CD4-positive, alpha-beta T cell treated with Interleukin-4 for 4 hours (primary cell): ENCODE results near the gene DOCK11.
A peak's percentile ranks its signal among the peaks of the same experiment; 100 is the strongest.

ENCODE experiments used
- DNase-seq: peaks from one replicate; pipeline ENCODE4 v3.0.0-alpha.2; 2020

The DOCK11 gene

GRCh38 chrX:118502161-118502789, 6.7 kb downstream of the DOCK11 start:
- DNase-seq = no peak

GRCh38 chrX:118503260-118504041, 7.8 kb downstream of the DOCK11 start:
- no peak for DNase-seq

DNA sequence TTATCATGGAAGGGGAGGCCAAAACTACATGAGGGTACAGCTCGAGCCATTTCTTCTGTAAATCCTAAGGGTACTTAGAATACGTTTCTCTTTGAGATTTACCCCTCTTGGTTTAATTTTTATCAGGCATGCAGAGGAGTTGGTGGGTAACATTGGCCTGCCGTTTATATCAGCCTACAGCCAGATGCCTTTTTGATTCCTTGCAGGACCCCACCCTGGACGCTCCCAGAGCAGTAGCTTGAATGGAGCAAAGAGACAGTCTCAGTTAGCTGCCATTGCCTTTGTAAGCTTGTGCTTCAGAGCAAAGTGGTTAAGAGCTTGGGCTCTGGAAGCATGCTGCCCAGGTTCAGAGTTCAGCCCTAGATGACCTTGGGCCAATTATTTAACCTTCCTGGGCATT, 9.0 kb downstream of the DOCK11 start:
- no peak for DNase-seq

DNA sequence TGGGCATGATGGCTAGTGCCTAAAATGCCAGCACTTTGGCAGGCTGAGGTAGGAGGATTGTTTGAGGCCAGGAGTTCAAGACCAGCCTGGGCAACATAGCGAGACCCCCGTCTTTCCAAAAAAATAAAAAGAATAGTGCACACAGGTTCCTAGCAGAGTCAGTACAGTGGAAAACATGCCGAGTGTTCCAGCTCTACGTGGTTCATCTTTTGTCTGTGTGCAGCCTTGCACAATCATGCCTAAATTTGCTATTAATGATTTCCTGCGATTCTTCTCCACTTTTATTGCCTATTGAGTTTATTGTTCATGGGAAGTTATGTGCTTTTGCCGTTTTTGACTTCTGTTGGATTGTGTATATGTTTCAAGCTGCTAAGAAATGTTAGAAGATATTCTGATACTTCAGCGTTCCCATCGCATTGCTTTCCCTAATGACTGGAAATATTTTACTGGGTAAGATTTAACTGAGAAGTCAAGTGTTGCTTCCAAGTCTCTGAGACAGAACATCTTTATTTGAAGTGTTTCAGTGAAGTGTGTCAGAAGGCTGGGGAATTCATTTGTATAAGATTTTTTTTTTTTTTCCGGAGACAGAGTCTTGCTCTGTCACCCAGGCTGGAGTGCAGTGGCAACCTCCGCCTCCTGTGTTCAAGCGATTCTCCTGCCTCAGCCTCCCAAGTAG, 11.3 kb downstream of the DOCK11 start:
- no peak for DNase-seq

DNA sequence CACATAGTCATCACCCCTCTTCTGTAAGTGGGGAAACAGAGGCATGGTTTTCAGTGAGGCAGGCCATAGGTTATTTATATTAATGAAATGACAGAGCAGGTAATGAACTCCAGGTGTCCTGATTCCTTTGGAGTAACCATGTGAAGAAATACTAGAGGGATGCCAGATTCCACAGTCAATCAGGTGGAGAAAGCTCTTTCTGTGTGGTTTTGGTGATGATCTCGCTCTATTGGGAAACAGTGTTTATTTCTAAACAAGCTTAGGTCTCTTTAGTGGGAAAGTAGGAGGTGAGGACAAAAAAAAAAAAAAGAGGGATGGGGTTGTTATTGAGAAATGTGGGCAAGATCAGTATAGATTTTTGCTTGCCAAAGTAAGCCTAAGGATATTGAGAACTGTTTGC, 12.2 kb downstream of the DOCK11 start:
- no peak for DNase-seq

- DNase-seq = no peak
Measured at GRCh38 chrX:118508221-118508620, 12.6 kb downstream of the DOCK11 start.

GRCh38 chrX:118508635-118509034, 13.0 kb downstream of the DOCK11 start:
- DNase-seq = no peak

GRCh38 chrX:118510111-118510510, 14.5 kb downstream of the DOCK11 start:
- no peak for DNase-seq

GRCh38 chrX:118513120-118513898, 17.7 kb downstream of the DOCK11 start:
- no peak for DNase-seq

GRCh38 chrX:118519411-118520215, 24.0 kb downstream of the DOCK11 start:
- DNase-seq = no peak

GRCh38 chrX:118520216-118521206, 24.9 kb downstream of the DOCK11 start:
- DNase-seq = no peak

DNA sequence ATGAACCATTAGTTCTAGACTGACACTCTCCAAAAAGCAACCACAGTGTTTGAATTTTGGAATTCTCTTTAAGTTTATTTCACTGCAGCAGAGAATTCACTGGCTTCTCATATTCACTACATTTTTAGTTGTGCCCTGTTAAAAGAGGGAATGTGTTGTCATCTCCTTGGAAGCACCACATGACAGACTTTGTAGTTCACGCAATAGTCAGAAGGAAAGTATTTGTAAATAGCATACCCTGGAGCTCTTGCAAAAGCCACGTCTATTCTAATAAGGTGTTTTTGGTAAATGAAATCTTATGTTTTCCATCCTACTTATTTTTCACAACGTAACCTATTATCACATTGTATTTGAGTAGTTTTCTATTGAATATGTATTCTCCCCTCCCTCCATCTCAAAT, 25.8 kb downstream of the DOCK11 start:
- no peak for DNase-seq

GRCh38 chrX:118522230-118522926, 26.8 kb downstream of the DOCK11 start:
- no peak for DNase-seq

- DNase-seq = peak; percentile 77
Measured at GRCh38 chrX:118523920-118524319, 28.3 kb downstream of the DOCK11 start.

- DNase-seq = peak; percentile 27
Measured at GRCh38 chrX:118524344-118524743, 28.7 kb downstream of the DOCK11 start.

DNA sequence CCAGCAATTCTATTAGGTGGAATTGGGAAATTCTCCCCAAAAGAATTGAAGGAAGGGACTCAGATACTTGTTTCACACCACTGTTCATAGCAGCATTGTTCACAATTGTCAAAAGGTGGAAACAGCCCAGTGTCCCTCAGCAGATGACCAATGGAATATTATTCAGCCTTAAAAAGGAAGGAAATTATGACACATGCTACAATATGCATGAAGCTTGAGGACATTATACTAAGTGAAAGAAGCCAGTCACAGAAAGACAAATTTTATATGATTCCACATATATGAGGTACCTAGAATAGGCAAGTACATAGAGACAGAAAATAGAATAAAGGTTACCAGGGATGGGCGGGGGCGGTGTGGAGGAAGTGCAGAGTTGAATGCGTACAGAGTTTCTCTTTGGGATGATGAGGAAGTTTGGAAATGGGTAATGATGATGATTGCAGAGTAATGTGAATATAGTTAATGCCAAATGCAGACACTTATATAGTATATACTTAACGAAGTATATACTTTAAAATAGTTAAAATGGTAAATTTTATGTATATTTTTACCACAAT, 29.6 kb downstream of the DOCK11 start:
- no peak for DNase-seq

DNA sequence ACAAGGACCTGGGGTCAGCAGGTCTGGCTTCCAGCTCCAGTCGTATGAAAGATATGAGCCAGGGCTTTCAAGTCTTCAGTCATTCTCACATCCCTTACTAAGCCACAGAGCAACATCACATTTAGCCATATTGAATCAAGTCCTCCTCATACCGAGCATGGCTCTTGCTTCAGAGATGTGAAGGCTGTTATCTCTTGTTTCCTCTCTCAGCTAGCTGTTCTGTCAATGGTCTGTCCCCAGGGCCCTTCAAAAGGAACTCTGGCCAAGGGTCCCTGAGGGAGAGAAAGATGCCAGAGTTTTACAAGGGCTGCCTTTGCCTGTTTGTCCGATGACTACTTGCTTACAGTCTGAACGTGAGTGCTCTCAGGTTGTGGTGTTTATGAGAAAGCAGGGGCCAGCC, 30.5 kb downstream of the DOCK11 start:
- no peak for DNase-seq

DNA sequence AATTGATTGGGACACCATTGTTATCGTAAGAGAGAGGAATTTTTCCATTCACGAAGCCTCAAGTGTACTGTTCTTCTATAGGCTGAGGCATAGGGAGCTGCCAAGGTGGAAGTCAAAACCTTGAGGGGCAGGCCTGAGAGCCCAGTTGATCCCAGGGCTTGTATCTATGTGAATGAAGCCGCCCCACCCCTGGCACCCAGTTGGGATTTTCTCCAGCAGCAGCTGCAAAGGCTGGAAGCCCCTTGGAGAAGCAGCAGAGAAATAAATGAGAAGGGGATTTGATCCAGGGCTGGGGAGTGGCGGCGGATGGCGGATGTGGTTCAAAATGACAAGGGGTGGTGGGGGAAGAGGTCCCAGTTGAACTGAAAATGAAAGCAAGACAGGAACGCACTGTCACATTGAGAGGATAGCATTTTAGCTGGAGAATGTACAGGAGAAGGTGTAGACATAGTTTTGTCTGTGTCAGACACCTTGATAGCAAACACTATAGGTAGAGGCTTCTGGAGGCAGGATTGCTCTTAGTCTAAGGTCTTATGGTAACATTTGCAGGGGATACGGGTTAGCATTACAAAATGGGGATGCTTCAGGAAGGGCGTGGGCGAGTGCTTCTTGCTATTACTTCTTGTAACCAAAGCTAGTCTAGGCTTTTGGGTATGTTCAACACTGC, 32.6 kb downstream of the DOCK11 start:
- DNase-seq = peak; percentile 67

DNA sequence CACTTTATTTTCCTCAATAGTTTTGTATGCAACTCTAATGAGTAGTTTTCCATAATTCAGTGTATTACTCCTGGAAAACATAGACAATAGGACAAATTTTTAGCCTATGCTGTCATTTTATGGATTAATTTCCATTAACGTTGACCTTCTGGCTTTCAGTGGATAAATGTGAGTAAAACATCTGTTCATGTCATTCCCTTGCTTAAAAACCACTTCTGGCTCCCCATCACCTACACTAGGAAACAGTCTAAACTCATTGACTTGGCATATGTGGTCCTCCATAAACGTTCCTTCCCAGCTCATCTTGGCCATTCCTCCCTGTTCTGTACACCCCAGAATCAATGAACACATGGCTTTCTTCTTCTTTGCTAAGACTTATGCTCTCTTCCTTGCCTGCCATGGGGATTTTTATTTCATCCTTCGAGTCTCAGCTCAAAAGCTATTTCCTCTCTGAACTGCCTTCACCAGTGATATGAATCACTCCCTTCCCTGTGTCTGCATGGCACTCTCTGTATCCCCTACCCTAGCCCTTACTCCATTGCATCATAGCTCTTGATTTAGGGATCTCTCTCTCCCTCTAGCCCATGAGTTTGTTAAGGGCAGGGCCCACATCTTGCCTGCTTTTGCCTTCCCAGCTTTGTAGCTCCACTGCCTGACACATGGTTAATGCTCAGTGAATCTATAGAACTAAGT, 34.8 kb downstream of the DOCK11 start:
- no peak for DNase-seq
